Esophagus squamous epithelium (tissue), 5 donors: ENCODE measurements around the gene TSPAN5. TPM values are rescaled to one million over a fixed set of nuclear protein-coding genes. Genes with fewer than 3 reads are reported as not detected.

Experiments used
- DNase-seq: peaks from one replicate; lab custom pipeline; 2025; lab: John Stamatoyannopoulos, UW
- H3K27ac ChIP-seq, 4 donors: fragments of 200-600 bp; sonication (generic); one replicate each; pipeline ENCODE4 v1.5.1; 2016 to 2019; ENCODE audit warnings: mild to moderate bottlenecking in 1 of 4
- H3K27me3 ChIP-seq, 4 donors: fragments of 200-600 bp; sonication (generic); 1 replicate in 3 of 4; 2 replicates in 1 of 4; pipeline versions ENCODE4 v1.5.1 to v1.6.0; 2017 to 2021; ENCODE audit warnings: antibody characterized with exemption in 1 of 4
- H3K36me3 ChIP-seq, 3 donors: fragments of 200-600 bp; sonication (generic); one replicate each; pipeline ENCODE4 v1.5.1; 2016 to 2019
- H3K4me1 ChIP-seq, 3 donors: fragments of 200-600 bp; sonication (generic); one replicate each; pipeline ENCODE4 v1.5.1; 2017 to 2019
- H3K4me3 ChIP-seq, 4 donors: fragments of 200-600 bp; sonication (generic); 1 replicate in 3 of 4; 2 replicates in 1 of 4; pipeline ENCODE4 v1.5.1; 2016 to 2019; ENCODE audit warnings: mild to moderate bottlenecking in 2 of 4, moderate library complexity in 1 of 4
- H3K9me3 ChIP-seq, 3 donors: fragments of 200-600 bp; sonication (generic); one replicate each; pipeline ENCODE4 v1.5.1; 2016 to 2019
- POLR2A ChIP-seq, 4 donors: fragments of 450-650 bp; IDR thresholded peaks; one replicate each; pipeline ENCODE4 v1.6.1; 2017; ENCODE audit warnings: antibody characterized with exemption in 4 of 4, mild to moderate bottlenecking in 4 of 4, moderate library complexity in 3 of 4
- WGBS, 2 donors: methylation state at CpG; one replicate each; pipeline ENCODE4 v1.1.5; 2018; 5-methylcytosine and 5-hydroxymethylcytosine counted together
- intact Hi-C: fragments of 100-400 bp; cut with DNase I; formaldehyde crosslinking; loops from one replicate; pipeline ENCODE4 v1.15.0; 2022
- total RNA-seq, 4 donors: library from RNA; depleted of rRNA; stranded (reverse); fragments of >200 nt; gene quantifications; one replicate each; pipeline ENCODE4 v1.1.0, GENCODE V29; 2016
- TF ChIP-seq, protein P1 (sequence below), 6 experiments: fragments of 450-650 bp in 4 of 6; fragments of 200-600 bp in 2 of 6; sonication (generic) in 2 of 6; IDR thresholded peaks; one replicate each; pipeline ENCODE4 v1.5.1; 2016 to 2019; ENCODE audit warnings: antibody characterized with exemption in 6 of 6, mild to moderate bottlenecking in 4 of 6, moderate library complexity in 4 of 6
- donor health status: DM: yes; HTN: yes; CAD: no.

Gene TSPAN5
- total RNA-seq, 4 donors from 2014 or later, result 10.9 to 19.0 (median 13.9) TPM

DNA sequence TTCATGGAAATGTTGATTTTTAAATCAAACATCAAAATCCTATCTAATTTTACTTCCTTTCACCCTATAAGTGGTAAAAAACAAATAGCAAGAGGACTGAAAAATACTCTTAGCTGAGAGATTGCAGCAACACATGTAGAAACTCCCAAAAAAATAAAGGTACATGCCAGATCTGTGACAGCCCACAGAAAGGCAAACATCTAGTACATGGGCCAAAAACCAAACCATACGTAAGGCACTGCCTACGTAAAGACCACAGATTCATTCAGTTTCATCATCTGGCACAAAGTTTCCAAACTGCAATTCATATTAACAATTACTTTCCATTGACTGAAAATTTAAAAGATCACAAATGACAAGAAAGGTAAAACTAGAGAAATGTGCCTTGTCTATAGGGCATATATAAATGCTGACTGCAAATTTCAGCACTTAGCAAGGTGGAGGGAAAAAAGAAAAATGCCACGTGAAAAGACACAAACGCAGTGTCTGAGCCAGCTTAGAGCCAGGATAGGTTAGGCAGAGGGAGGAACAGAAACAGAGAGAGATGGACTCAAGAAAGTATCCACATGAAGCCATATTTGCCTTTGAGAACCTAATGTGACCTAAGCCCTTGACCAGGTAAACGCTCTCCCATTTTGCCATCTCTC lies 88.1 kb downstream of the TSPAN5 start:
- WGBS, 2 donors, result 81 to 92% methylated on average over 5 of the region's 5 CpGs
- Histone ChIP-seq H3K9me3 (no peaks in the 10 kb centered on the region), H3K27ac (no peak overlapping the region), H3K4me3 (no peak overlapping the region), H3K4me1 (peaks cover 4 to 38% (median 10%) of the 10 kb centered on the region in 3 donors), H3K27me3 (no peaks in the 10 kb centered on the region), H3K36me3 (no peaks in the 10 kb centered on the region)
- intact Hi-C loops, result no loop called here
- DNase-seq, result no peak
- no peak for TF ChIP-seq POLR2A (IDR thresholded peaks at IDR 0.05)
- TF ChIP-seq, protein P1, sequence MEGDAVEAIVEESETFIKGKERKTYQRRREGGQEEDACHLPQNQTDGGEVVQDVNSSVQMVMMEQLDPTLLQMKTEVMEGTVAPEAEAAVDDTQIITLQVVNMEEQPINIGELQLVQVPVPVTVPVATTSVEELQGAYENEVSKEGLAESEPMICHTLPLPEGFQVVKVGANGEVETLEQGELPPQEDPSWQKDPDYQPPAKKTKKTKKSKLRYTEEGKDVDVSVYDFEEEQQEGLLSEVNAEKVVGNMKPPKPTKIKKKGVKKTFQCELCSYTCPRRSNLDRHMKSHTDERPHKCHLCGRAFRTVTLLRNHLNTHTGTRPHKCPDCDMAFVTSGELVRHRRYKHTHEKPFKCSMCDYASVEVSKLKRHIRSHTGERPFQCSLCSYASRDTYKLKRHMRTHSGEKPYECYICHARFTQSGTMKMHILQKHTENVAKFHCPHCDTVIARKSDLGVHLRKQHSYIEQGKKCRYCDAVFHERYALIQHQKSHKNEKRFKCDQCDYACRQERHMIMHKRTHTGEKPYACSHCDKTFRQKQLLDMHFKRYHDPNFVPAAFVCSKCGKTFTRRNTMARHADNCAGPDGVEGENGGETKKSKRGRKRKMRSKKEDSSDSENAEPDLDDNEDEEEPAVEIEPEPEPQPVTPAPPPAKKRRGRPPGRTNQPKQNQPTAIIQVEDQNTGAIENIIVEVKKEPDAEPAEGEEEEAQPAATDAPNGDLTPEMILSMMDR (IDR thresholded peaks at IDR 0.05), result no peak

DNA sequence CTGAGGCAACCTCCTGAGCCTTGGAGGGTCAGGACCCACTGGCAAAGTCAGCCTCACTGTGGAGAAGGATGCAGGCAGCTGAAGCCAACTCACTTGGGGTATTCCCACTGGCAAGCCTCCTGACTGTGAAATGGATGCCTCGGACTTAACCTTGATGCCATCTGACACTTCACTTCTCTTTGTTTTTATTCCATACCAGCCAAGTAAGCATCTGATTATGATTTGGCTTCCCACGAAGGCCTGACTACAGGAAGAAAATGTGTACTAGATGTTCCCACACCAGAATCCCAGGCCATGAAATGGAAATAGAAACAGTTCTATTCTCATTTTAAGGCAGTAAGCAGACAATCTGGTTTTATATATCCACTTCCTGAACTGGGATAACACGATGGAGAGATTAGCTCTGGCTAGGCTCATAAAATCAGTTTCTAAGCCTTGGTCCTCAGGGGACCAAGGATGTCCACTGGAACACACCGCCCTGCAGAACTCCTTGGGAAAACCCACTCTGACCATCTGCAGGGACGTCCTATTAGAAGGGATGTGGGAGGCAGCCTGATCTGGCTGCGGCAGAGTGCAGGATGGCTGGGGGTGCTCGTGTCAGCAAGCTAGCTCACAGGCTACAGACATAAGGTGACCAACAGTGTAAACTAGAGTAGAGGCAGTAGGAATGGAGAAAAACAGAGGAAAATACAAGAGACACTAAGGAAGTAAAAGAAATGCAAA lies 89.3 kb downstream of the TSPAN5 start:
- Histone ChIP-seq H3K27me3 (no peaks in the 10 kb centered on the region), H3K36me3 (no peaks in the 10 kb centered on the region), H3K4me1 (peaks cover 4 to 34% (median 10%) of the 10 kb centered on the region in 3 donors), H3K27ac (peak overlapping the region in 3 of 4 donors; percentile 24 to 46 (median 36)), H3K4me3 (no peak overlapping the region), H3K9me3 (no peaks in the 10 kb centered on the region)
- no peak for TF ChIP-seq POLR2A (IDR thresholded peaks at IDR 0.05)
- TF ChIP-seq, protein P1 (IDR thresholded peaks at IDR 0.05), result no peak
- intact Hi-C loops, result no loop called here
- WGBS, 2 donors, result 54 to 56% methylated on average over 5 to 6 of the region's 7 CpGs
- DNase-seq, result no peak

DNA sequence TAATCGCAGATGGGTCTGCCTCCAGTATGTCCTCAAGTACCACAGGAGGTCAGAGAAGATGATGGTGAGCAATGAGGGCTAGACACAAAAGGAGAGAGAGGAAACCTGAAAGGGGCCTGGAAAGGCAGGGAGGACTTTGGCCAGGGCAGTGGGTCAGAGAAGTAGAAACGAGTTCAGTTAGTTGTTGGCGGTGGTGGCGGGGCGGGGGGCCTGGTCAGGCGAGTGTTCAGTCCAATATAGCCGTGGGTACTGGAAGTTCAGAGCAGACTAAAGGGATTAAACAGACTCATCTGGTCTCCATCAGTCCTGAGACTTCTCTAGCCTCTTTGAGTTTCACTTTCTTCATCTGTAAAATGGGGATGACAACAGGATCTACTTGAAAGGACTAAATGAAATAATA lies 90.8 kb downstream of the TSPAN5 start:
- Histone ChIP-seq H3K4me1 (peaks cover 4 to 29% (median 10%) of the 10 kb centered on the region in 3 donors), H3K27me3 (no peaks in the 10 kb centered on the region), H3K4me3 (no peak overlapping the region), H3K9me3 (no peaks in the 10 kb centered on the region), H3K27ac (no peak overlapping the region), H3K36me3 (no peaks in the 10 kb centered on the region)
- DNase-seq, result no peak
- TF ChIP-seq POLR2A (IDR thresholded peaks at IDR 0.05), result no peak
- TF ChIP-seq, protein P1 (IDR thresholded peaks at IDR 0.05), result no peak
- 91 to 95% methylated on average over 6 to 7 of the region's 7 CpGs for WGBS, 2 donors
- intact Hi-C loops, result no loop called here

DNA sequence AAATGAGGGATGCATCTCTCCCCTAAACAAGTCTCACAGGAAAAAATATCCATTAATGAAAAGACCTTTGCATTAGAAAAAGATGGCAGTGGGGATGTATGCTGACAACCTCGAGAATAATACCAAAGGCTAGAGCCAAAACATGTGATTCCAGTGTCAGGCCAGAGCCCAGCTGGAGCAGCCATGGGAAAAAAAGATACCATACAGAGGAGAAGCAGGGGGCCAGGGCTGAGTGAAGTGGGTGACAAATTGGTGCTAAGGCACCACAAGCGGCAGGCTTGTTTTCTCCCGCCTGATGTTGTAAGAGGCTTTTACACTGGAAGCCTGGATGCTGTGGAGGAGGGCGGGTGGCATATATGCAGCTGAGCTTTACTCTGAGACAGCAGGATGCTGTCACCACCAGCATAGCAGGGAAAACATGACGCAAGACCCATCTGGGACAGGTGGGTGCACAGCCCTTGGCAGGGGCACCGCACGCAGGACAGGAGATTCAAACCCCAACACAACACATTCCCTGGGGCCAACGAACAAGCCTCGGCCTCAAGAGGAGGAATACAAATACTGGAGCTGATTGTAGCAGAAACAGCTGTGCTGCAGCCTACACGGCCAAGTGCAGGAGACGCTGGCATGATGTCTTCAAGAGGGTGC lies 91.9 kb downstream of the TSPAN5 start:
- Histone ChIP-seq H3K4me1 (peaks cover 4 to 39% (median 13%) of the 10 kb centered on the region in 3 donors), H3K9me3 (no peaks in the 10 kb centered on the region), H3K27ac (peak overlapping the region in 3 of 4 donors; percentile 26 to 46 (median 36)), H3K36me3 (no peaks in the 10 kb centered on the region), H3K27me3 (no peaks in the 10 kb centered on the region), H3K4me3 (no peak overlapping the region)
- TF ChIP-seq POLR2A (IDR thresholded peaks at IDR 0.05), result no peak
- TF ChIP-seq, protein P1 (IDR thresholded peaks at IDR 0.05), result no peak
- intact Hi-C loops, result no loop called here
- WGBS, 2 donors, result 66 to 70% methylated on average over 7 to 11 of the region's 11 CpGs
- no peak for DNase-seq
